OCI-LY7 (cell line): Measurements from ENCODE around the gene SDK2. TPM values are rescaled to one million over a fixed set of nuclear protein-coding genes. Genes with fewer than 3 reads are reported as not detected.

ENCODE experiments used
- BruUV-seq: library from RNA; stranded (reverse); fragments of 400-500 nt; replicated peaks from 2 replicates; lab custom pipeline; 2021; lab: Mats Ljungman, UMichigan
- CTCF ChIA-PET: fragments of 300-600 bp; sonication (Branson Sonifier 250); formaldehyde crosslinking; loops from one replicate; lab custom pipeline; 2022; ENCODE audit warnings: antibody characterized with exemption; ENCODE audit not compliant: unreplicated experiment; lab: Charles Lee
- POLR2A ChIA-PET: fragments of 300-600 bp; sonication (Branson Sonifier 250); formaldehyde crosslinking; loops from one replicate; lab custom pipeline; 2022; ENCODE audit warnings: antibody characterized with exemption; lab: Charles Lee
- DNase-seq: peaks from one replicate; pipeline ENCODE4 v3.0.0-alpha.2; 2015; ENCODE audit warnings: low spot score
- H2AFZ ChIP-seq: fragments of 200-600 bp; sonication (generic), shearing (Covaris generic); 2 replicates; pipeline ENCODE4 v1.6.1; 2014; ENCODE audit warnings: mild to moderate bottlenecking, antibody characterized with exemption, low read length, moderate library complexity
- H3K27ac ChIP-seq: fragments of 200-600 bp; sonication (generic); 2 replicates; pipeline ENCODE4 v1.5.1; 2014; ENCODE audit warnings: mixed run types, low read depth, mild to moderate bottlenecking, moderate library complexity, low read length, inconsistent platforms; ENCODE audit not compliant: poor library complexity, severe bottlenecking
- H3K36me3 ChIP-seq: fragments of 200-600 bp; sonication (generic); 2 replicates; pipeline ENCODE4 v1.6.1; 2014; ENCODE audit warnings: mild to moderate bottlenecking, antibody characterized with exemption, low read length, moderate library complexity, mixed read lengths; ENCODE audit not compliant: insufficient read depth
- H3K4me1 ChIP-seq: fragments of 200-600 bp; sonication (generic); 2 replicates; pipeline ENCODE4 v1.5.1; 2014; ENCODE audit warnings: mild to moderate bottlenecking, low read length; ENCODE audit not compliant: insufficient read depth, poor library complexity, severe bottlenecking
- H3K4me2 ChIP-seq: fragments of 200-600 bp; sonication (generic); 2 replicates; pipeline ENCODE4 v1.6.1; 2014; ENCODE audit warnings: mild to moderate bottlenecking, low read length
- H3K4me3 ChIP-seq: fragments of 200-600 bp; sonication (generic); 2 replicates; pipeline ENCODE4 v1.5.1; 2014; ENCODE audit warnings: mild to moderate bottlenecking, low read depth, low read length; ENCODE audit not compliant: poor library complexity, severe bottlenecking
- H3K79me2 ChIP-seq: fragments of 200-600 bp; sonication (generic); 2 replicates; pipeline ENCODE4 v1.6.1; 2016; ENCODE audit warnings: low read depth, mild to moderate bottlenecking, low read length, moderate library complexity, mixed read lengths; ENCODE audit not compliant: insufficient read depth
- H3K9me2 ChIP-seq: fragments of 200-600 bp; sonication (generic); 2 replicates; pipeline ENCODE4 v1.6.1; 2016; ENCODE audit warnings: mild to moderate bottlenecking, low read length, mixed read lengths; ENCODE audit not compliant: insufficient read depth
- H3K9me3 ChIP-seq: fragments of 200-600 bp; sonication (generic); 2 replicates; pipeline ENCODE4 v1.6.1; 2014; ENCODE audit warnings: mild to moderate bottlenecking, mixed run types, low read length, mixed read lengths
- H4K20me1 ChIP-seq: fragments of 200-600 bp; sonication (generic); 2 replicates; pipeline ENCODE4 v1.6.1; 2014; ENCODE audit warnings: mild to moderate bottlenecking, antibody characterized with exemption, low read length, moderate library complexity, mixed read lengths; ENCODE audit not compliant: insufficient read depth
- EZH2phosphoT487 ChIP-seq: fragments of 200-600 bp; sonication (generic); IDR thresholded peaks from 2 replicates; pipeline ENCODE4 v1.6.1; 2018; ENCODE audit warnings: low read depth, borderline replicate concordance, mild to moderate bottlenecking, mixed run types, antibody characterized with exemption, low read length, moderate library complexity, mixed read lengths
- intact Hi-C: fragments of 100-400 bp; cut with micrococcal nuclease; formaldehyde crosslinking; loops from one replicate; pipeline ENCODE4 v1.10.0; 2022; ENCODE audit not compliant: unreplicated experiment
- total RNA-seq, 2 experiments: library from RNA; depleted of rRNA in 1 of 2; stranded (reverse); fragments of >200 nt in 1 of 2; shearing (Covaris generic) in 1 of 2; gene quantifications; 2 replicates each; pipeline ENCODE4 v1.2.3, GENCODE V29; 2014 to 2022
- TF ChIP-seq, protein P1 (sequence below): fragments of 200-600 bp; sonication (generic); conservative IDR thresholded peaks from 2 replicates; pipeline ENCODE4 v1.5.1; 2014; ENCODE audit warnings: mild to moderate bottlenecking, antibody characterized with exemption, low read length, moderate library complexity, mixed read lengths

The SDK2 gene
- total RNA-seq, 2 experiments from 2014 or later = 0.32 to 1.8 TPM

DNA sequence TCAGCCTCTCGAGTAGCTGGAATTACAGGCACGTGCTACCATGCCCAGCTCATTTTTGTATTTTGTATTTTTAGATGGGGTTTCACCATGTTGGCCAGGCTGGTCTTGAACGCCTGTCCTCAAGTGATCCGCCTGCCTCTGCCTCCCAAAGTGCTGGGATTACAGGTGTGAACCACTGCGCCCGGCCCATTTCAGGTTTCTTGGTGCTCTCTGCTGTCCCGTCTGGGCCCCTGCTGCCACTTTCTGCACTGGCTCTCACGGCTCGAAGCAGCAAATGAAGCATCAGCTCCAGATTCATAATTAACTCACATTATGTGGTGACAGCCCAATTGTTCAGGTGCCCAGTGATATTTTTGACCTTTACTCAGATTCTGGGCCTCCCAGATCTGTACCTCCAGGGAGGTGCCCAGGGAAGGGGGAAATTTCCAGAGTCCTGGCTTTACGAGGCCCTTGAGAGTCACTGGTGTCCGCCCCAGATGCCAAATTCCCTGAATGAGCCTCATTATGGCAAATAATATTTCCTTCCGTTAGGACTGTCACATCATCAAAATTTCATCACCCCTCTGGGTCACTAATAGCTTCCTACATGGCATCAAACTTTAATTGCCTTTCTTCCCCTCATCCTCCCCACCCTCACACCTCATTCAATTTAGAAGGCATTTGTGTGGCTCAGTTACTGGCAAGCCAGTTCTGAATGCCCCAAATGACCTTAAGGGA is 9.0 kb downstream of the SDK2 start:
- no TSS peak for BruUV-seq
- Histone ChIP-seq H3K9me2 (no peaks in the 10 kb centered on the region), H3K36me3 (no peaks in the 10 kb centered on the region), H3K4me3 (no peak overlapping the region), H3K4me1 (no peaks in the 10 kb centered on the region), H4K20me1 (no peaks in the 10 kb centered on the region), H3K27ac (no peak overlapping the region), H3K9me3 (no peaks in the 10 kb centered on the region), H2AFZ (no peak overlapping the region), H3K79me2 (no peaks in the 10 kb centered on the region), H3K4me2 (no peak overlapping the region)
- POLR2A ChIA-PET = interaction anchor here (0.6 to 1.1 kb wide), 3 partner anchors 15 to 1370 kb away, joined by 3 to 8 read pairs (median 4); no protein-coding TSS in a partner anchor
- CTCF ChIA-PET = interaction anchor here (1.5 kb wide), 1 partner anchor 49 kb away, joined by 4 read pairs; no protein-coding TSS in a partner anchor
- intact Hi-C loops = no loop called here
- DNase-seq = no peak
- TF ChIP-seq EZH2phosphoT487 = no peak
- TF ChIP-seq, protein P1, sequence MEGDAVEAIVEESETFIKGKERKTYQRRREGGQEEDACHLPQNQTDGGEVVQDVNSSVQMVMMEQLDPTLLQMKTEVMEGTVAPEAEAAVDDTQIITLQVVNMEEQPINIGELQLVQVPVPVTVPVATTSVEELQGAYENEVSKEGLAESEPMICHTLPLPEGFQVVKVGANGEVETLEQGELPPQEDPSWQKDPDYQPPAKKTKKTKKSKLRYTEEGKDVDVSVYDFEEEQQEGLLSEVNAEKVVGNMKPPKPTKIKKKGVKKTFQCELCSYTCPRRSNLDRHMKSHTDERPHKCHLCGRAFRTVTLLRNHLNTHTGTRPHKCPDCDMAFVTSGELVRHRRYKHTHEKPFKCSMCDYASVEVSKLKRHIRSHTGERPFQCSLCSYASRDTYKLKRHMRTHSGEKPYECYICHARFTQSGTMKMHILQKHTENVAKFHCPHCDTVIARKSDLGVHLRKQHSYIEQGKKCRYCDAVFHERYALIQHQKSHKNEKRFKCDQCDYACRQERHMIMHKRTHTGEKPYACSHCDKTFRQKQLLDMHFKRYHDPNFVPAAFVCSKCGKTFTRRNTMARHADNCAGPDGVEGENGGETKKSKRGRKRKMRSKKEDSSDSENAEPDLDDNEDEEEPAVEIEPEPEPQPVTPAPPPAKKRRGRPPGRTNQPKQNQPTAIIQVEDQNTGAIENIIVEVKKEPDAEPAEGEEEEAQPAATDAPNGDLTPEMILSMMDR = no peak

DNA sequence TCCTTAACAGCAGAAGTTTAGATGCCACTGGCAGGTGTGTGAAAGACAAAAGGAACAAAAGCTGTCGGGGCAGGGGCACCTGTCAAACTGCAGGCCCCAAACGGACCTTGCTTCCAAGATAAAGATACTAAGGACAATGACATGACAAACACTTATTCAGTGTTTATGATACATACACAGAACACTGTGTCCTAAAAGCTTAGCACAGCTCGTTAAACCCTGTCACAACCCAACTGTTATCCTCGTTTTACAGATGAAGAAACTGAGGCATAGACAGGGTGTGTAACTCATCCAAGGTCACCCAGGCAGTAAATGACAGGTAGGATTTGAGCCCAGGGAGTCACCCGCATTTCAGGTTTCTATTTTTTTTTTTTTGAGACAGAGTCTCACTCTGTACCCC is 9.6 kb downstream of the SDK2 start:
- no peak overlapping the region for H3K4me2 ChIP-seq
- no peak overlapping the region for H2AFZ ChIP-seq
- TF ChIP-seq EZH2phosphoT487 = no peak
- TF ChIP-seq, protein P1 = no peak
- intact Hi-C loops = no loop called here
- ChIA-PET POLR2A (interaction anchor here (0.6 to 1.1 kb wide), 2 partner anchors 16 to 401 kb away, joined by 3 to 4 read pairs; no protein-coding TSS in a partner anchor), CTCF (interaction anchor here (0.5 kb wide), 1 partner anchor 960 kb away, joined by 3 read pairs; no protein-coding TSS in a partner anchor)
- H3K4me3 ChIP-seq = no peak overlapping the region
- no TSS peak for BruUV-seq
- no peak overlapping the region for H3K27ac ChIP-seq
- no peaks in the 10 kb centered on the region for H3K79me2 ChIP-seq
- no peaks in the 10 kb centered on the region for H3K9me3 ChIP-seq
- no peaks in the 10 kb centered on the region for H4K20me1 ChIP-seq
- no peak for DNase-seq
- no peaks in the 10 kb centered on the region for H3K36me3 ChIP-seq
- H3K4me1 ChIP-seq = no peaks in the 10 kb centered on the region
- no peaks in the 10 kb centered on the region for H3K9me2 ChIP-seq

DNA sequence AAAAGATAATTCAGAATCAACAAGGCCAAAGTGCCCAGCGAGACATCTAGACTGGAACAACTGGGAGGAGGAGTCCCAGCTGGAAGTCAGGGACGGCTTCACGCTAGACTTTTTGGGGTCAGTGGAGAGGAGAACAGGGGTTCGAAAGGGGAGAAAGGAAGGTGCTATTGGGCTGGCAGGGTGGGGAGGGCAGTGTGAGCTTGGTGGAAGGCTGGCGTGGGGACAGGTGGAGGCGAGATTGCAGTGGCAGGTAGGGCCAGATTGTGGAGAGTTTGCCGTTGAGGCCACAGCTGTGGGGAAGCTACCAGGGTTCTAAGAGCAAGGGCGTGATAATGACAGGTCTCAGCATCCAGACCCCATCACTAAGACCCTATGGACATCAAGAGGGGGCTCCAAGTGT is 10.5 kb downstream of the SDK2 start:
- H3K4me3 ChIP-seq = no peak overlapping the region
- no peak overlapping the region for H3K4me2 ChIP-seq
- no peak for TF ChIP-seq EZH2phosphoT487
- TF ChIP-seq, protein P1 = no peak
- H3K9me2 ChIP-seq = no peaks in the 10 kb centered on the region
- H3K4me1 ChIP-seq = no peaks in the 10 kb centered on the region
- CTCF ChIA-PET = no interaction called here
- no peak overlapping the region for H2AFZ ChIP-seq
- BruUV-seq = no TSS peak
- H4K20me1 ChIP-seq = no peaks in the 10 kb centered on the region
- no peak overlapping the region for H3K27ac ChIP-seq
- POLR2A ChIA-PET = no interaction called here
- no peaks in the 10 kb centered on the region for H3K79me2 ChIP-seq
- intact Hi-C loops = no loop called here
- H3K9me3 ChIP-seq = no peaks in the 10 kb centered on the region
- no peak for DNase-seq
- no peaks in the 10 kb centered on the region for H3K36me3 ChIP-seq
